K562 (cell line): ENCODE results near the gene UBE2H. TPM values are rescaled to one million over a fixed set of nuclear protein-coding genes. Genes with fewer than 3 reads are reported as not detected.

ENCODE experiments used
- CHCHD3 ChIP-seq: fragments of 250-450 bp; sonication (Bioruptor Pico); IDR thresholded peaks from 2 replicates; pipeline ENCODE4 v2.1.2; 2022; ENCODE audit warnings: mild to moderate bottlenecking
- HDAC3 ChIP-seq: fragments of 450-650 bp; IDR thresholded peaks from 2 replicates; pipeline ENCODE4 v1.6.1; 2018; ENCODE audit warnings: borderline replicate concordance, mild to moderate bottlenecking, moderate library complexity; ENCODE audit not compliant: partially characterized antibody
- RBBP5 ChIP-seq: fragments of 200-600 bp; sonication (generic); IDR thresholded peaks from 2 replicates; pipeline ENCODE4 v1.6.1; 2012; ENCODE audit warnings: borderline replicate concordance, mild to moderate bottlenecking, low read length, control low read depth, inconsistent platforms; ENCODE audit not compliant: insufficient read depth, poor library complexity, severe bottlenecking
- SIN3A ChIP-seq, 2 experiments: fragments of 150-350 bp in 1 of 2; IDR thresholded peaks; 2 replicates each; pipeline ENCODE4 v1.6.1; 2011 to 2016; ENCODE audit warnings: borderline replicate concordance in 2 of 2, low read depth in 2 of 2, low read length in 2 of 2, mild to moderate bottlenecking in 2 of 2, moderate library complexity in 2 of 2; ENCODE audit not compliant: control insufficient read depth in 1 of 2
- polyA plus RNA-seq, 8 experiments: library from polyadenylated mRNA; depleted of rRNA in 4 of 8; stranded (reverse) in 5 of 8; unstranded in 3 of 8; fragments of >200 nt; fragmentation: Nextera tagmentation in 2 of 8; fragmentation: Illumina TruSeq in 1 of 8; extraction: Ambion mirVana in 2 of 8; extraction: Trizol in 1 of 8; gene quantifications; 2 replicates each; pipeline versions ENCODE4 v1.2.1 to v1.2.3, GENCODE V29; 2011 to 2014; ENCODE audit warnings: inconsistent platforms in 1 of 8, missing spikeins in 1 of 8
- total RNA-seq, 7 experiments: library from RNA; depleted of rRNA in 6 of 7; stranded (reverse); fragments of >200 nt in 6 of 7; fragmentation: Illumina TruSeq in 2 of 7; extraction: Trizol in 2 of 7; gene quantifications; 2 replicates each; pipeline versions ENCODE4 v1.2.1 to v1.2.3, GENCODE V29; 2011 to 2021; ENCODE audit warnings: low replicate concordance in 1 of 7
- TF ChIP-seq, protein P1 (sequence below), 2 experiments: fragments of 150-350 bp in 1 of 2; IDR thresholded peaks; 2 replicates each; pipeline ENCODE4 v1.6.1; 2012 to 2016; ENCODE audit warnings: low read depth in 2 of 2, low read length in 2 of 2, mild to moderate bottlenecking in 1 of 2, moderate library complexity in 1 of 2

UBE2H gene
- total and polyA plus RNA-seq, 9 of the 15 experiments (the other 6 are each of a cell fraction or from before 2014, with no cell fraction given), result 6.3 to 33.0 (median 13.3) TPM

- no peak for TF ChIP-seq CHCHD3 (CRISPR knock-in tag)
- TF ChIP-seq, protein P1, sequence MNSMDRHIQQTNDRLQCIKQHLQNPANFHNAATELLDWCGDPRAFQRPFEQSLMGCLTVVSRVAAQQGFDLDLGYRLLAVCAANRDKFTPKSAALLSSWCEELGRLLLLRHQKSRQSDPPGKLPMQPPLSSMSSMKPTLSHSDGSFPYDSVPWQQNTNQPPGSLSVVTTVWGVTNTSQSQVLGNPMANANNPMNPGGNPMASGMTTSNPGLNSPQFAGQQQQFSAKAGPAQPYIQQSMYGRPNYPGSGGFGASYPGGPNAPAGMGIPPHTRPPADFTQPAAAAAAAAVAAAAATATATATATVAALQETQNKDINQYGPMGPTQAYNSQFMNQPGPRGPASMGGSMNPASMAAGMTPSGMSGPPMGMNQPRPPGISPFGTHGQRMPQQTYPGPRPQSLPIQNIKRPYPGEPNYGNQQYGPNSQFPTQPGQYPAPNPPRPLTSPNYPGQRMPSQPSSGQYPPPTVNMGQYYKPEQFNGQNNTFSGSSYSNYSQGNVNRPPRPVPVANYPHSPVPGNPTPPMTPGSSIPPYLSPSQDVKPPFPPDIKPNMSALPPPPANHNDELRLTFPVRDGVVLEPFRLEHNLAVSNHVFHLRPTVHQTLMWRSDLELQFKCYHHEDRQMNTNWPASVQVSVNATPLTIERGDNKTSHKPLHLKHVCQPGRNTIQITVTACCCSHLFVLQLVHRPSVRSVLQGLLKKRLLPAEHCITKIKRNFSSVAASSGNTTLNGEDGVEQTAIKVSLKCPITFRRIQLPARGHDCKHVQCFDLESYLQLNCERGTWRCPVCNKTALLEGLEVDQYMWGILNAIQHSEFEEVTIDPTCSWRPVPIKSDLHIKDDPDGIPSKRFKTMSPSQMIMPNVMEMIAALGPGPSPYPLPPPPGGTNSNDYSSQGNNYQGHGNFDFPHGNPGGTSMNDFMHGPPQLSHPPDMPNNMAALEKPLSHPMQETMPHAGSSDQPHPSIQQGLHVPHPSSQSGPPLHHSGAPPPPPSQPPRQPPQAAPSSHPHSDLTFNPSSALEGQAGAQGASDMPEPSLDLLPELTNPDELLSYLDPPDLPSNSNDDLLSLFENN (IDR thresholded peaks at IDR 0.05; ENCODE audit: low read depth in 2 of 2, low read length in 2 of 2), result peak in 1 of 2 experiments; percentile 14; a peak in 1 of 4 replicates
- no peak for TF ChIP-seq SIN3A (IDR thresholded peaks at IDR 0.05; ENCODE audit: borderline replicate concordance in 2 of 2, control insufficient read depth in 1 of 2, low read depth in 2 of 2, low read length in 2 of 2)
- peak; percentile 46 for TF ChIP-seq HDAC3
- peak; percentile 34 for TF ChIP-seq RBBP5
Measured at GRCh38 chr7:129951226-129952085, 1.3 kb downstream of the UBE2H start (continued).
